NK-92 treated with Interleukin-12 subunit alpha and Interleukin-12 subunit beta, amount 100 ng/mL, for 24 hours (cell line): ENCODE results near the gene ADIRF.
"Not testable (repeated sequence)": the region's sequence is repeated elsewhere in the genome, so short reads cannot be mapped to it uniquely, and the experiment has no call there.

Experiments used
- DNase-seq: peaks from one replicate; lab custom pipeline; 2025; lab: John Stamatoyannopoulos, UW

ADIRF gene

DNA sequence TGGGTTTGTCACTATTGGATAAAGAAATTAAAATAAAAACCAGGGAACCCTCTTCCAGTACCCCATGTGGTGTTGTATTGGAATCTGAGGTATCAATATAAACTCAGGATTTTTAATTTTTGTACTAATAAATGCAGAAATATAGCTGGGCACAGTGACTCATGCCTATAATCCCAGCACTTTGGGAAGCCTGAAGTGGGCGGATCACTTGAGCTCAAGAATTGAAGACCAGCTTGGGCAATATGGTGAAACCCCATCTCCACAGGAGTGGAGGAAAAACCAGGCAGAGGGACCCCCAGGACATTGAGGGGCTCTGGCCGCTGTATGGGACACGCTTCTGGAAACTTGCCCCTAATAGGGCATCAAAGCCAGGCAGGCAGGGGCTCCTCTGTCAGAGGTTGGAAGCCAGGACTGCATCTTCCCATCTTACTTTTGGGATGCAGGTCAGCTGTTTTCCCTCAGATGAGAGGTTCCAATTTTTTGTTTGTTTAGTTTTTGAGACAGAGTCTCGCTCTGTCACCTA lies 11.1 kb downstream of the ADIRF start:
- DNase-seq, result no peak

DNA sequence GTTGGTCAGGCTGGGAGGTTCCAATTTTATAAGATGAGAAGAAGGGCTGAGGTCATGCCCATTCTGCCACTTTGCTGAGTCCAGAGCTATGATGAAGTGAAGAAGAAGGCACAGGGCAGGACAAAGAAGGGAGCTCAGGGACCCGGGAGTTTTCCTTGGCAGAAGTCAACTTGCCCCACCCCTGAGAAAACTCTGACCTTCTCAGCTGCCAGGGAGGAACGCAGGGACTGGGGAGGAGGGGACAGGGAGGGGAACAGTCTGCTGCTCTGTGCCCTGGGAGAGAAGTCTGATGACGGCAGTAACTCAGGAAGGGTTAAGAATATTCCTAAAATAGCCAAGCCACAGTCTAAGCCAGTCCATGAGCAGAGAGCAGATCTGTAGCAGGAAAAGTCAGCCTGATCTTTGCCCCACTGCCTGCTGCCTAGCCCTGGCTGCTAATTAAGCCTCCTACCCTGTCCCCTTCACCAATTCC lies 11.7 kb downstream of the ADIRF start:
- no peak for DNase-seq

DNA sequence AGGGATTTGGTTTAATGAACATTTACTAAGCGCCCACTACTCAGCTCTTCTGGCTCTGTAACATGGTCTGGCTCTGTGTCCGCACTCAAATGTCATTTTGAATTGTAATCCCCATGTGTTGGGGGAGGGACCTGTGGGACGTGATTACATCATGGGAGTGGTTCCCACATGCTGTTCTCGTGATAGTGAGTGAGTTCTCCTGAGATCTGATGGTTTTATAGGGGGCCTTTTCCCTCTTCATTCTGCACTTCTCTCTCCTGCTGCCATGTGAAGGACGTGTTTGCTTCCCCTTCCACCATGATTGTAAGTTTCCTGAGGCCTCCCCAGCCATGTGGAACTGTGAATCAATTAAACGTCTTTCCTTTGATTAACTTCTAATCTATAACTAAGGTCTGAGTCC lies 12.7 kb downstream of the ADIRF start:
- not testable (repeated sequence) for DNase-seq

DNA sequence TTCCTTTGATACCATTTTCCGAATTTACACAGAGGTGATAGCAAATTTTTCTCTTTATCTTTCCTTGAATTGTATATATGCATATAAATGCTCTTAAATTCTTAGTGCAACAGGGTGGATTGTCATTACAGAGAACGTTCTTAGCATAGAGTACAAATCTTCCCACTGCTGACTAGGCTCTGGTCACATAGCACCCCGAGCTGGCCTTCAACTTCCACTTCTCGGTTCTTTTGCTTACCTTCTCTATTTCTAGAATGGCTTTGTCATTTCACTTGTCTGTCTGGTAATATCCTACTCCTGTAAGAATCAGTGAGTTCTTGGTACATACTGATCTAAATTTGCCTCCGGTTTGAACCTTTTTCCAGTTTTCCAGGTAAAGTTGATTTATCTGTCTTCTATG lies 13.4 kb downstream of the ADIRF start:
- DNase-seq, result no peak

GRCh38 chr10:86984498-86984897 lies 16.2 kb downstream of the ADIRF start:
- DNase-seq, result not testable (repeated sequence)

DNA sequence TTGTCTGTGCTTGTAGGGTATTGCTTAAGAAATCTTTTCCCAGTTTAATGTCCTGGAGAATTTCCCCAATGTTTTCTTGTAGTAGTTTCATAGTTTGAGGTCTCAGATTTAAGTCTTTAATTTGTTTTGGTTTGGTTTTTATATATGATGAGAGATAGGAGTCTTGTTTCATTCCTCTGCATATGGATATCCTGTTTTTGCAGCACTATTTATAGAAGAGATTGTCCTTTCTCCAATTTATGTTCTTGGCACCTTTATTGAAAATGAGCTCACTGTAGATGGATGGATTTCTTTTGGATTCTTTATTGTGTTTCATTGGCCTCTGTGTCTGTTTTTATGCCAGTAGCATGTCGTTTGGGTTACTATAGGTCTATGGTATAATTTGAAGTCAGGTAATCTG lies 20.2 kb downstream of the ADIRF start:
- no peak for DNase-seq

DNA sequence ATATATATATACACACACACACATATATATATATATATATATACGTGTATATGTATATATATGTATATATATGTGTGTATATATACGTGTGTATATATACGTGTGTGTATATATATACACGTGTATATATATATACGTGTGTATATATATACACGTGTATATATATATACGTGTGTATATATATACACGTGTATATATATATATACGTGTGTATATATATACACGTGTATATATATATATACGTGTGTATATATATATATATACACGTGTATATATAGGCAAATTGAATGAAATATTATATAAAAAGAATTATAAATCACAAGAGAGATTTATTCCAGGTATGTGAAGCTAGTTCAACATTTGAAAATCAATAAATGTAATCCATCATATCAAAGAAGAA lies 23.1 kb downstream of the ADIRF start:
- not testable (repeated sequence) for DNase-seq

GRCh38 chr10:86992456-86992855 lies 24.2 kb downstream of the ADIRF start:
- no peak for DNase-seq

DNA sequence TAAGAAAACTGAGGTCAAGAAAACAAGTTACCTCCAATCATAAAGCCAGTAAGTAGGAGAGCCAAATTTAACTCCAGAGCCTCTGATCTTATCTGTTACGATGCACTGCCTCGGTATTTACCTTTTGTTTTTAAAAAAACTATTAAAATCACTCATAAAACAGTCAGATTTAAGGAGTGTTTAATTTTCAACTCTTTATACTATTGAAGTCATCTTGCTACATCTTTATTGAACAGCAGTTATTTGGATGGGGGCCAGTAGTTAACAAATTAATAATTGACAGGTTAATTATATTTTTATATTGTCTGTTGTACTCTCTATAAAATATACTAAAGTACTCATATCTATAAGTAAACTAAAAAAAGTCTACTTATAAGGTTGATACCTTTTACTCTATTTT lies 24.6 kb downstream of the ADIRF start:
- DNase-seq, result no peak

DNA sequence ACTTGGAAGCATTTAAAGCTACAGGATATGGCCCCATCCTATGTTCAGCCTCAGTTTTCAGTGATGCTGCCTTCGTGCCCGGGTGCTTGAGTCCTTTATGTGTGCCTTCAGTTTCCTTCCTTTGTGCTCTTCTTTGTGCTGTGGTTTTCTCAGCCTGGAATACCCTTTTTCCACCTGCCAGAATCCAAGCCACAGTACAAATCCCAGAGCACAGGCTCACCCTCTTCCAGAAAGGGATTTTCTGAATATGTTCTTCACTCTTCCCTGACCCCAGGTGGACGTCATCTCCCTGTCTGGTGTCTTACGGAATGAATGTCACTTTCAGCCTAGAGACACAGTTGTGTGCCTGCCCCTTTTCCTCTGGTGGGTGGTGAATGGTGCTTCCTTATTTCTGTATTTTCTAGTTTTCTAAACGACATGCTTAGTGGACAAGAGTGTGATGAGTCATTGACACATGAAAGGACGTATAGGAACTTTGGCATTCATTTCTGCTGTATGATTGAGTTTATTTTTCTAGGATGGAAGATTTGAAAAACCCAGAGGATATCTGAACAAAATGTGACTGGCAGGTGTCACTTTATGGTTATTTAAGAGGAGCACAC lies 31.6 kb downstream of the ADIRF start:
- DNase-seq, result not testable (repeated sequence)

GRCh38 chr10:87000491-87000890 lies 32.2 kb downstream of the ADIRF start:
- no peak for DNase-seq

GRCh38 chr10:87007124-87007523 lies 38.8 kb downstream of the ADIRF start:
- DNase-seq, result not testable (repeated sequence)

DNA sequence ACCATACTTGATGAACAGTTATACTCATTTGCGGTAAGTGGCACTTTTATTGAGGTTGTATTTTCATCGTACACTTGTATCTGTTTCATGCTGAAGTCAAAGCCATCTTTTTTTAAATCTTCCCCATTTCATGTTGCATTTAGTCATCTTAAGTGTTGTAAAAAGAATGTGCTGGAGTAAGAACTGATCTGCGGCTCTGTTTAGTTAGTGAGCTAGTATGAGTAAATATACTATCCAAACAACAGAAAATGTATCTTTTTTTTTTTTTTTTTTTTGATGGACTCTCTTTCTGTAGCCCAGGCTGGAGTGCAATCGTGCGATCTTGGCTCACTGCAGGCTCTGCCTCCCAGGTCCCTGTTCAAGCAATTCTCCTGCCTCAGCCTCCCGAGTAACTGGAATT lies 39.4 kb downstream of the ADIRF start:
- DNase-seq, result not testable (repeated sequence)

- not testable (repeated sequence) for DNase-seq
Observed at GRCh38 chr10:87008303-87008702, 40.0 kb downstream of the ADIRF start.

DNA sequence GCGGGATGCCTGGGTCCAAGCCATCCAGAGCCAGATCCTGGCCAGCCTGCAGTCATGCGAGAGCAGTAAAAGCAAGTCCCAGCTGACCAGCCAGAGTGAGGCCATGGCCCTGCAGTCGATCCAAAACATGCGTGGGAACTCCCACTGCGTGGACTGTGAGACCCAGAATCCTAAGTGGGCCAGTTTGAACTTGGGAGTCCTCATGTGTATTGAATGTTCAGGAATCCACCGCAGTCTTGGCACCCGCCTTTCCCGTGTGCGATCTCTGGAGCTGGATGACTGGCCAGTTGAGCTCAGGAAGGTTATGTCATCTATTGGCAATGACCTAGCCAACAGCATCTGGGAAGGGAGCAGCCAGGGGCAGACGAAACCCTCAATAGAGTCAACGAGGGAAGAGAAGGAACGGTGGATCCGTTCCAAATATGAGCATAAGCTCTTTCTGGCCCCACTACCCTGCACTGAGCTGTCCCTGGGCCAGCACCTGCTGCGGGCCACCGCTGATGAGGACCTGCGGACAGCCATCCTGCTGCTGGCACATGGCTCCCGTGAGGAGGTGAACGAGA lies 40.9 kb downstream of the ADIRF start:
- not testable (repeated sequence) for DNase-seq

GRCh38 chr10:87013528-87013927 lies 45.2 kb downstream of the ADIRF start:
- not testable (repeated sequence) for DNase-seq

- not testable (repeated sequence) for DNase-seq
Observed at GRCh38 chr10:87014986-87015716, 46.9 kb downstream of the ADIRF start.

- not testable (repeated sequence) for DNase-seq
Observed at GRCh38 chr10:87018127-87018526, 49.8 kb downstream of the ADIRF start.

GRCh38 chr10:87019066-87019465 lies 50.8 kb downstream of the ADIRF start:
- not testable (repeated sequence) for DNase-seq

DNA sequence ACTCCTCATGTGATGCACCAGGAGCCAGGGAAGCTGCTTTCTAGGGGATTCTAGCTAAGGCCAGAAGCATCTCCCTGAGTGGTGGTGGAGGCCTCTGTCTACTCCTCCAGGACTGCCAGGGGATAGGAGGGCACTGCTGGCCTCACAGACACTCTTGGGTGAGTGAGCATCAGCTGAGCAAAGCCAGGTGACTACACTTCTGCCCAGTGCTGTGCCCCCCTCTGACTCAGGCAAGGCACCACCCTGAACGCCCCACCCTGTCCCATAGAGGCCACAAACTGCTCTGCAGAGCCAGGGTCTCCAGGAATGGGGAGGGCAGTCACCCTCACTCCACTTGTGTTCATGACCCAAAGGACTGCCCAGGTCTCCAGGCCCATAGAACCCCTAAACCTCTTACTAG lies 51.2 kb downstream of the ADIRF start:
- not testable (repeated sequence) for DNase-seq

DNA sequence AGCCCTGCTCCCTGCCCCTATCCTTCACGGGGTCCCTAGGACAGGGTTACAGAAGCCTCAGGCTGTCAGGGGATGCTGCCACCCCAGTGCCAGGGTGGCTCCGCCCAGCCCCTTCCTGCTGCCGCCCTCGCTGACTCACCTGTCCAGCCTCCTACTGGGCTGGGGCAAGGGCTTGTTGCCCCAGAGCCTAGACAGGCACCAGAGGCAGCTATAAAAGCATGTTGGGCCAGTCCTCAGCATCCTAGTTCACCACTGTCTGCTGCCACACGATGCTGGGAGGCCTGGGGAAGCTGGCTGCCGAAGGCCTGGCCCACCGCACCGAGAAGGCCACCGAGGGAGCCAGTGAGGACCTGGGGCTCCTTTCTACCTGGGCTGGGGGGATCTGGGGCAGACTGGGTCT lies 51.8 kb downstream of the ADIRF start, which contains the start of gene FAM25A:
Gene FAM25A, plus strand, starts transcription at position 239 of the 400 bp plus-strand sequence. Its CDS starts 31 bp downstream, at position 270.
- not testable (repeated sequence) for DNase-seq
